PC-3 (cell line): ENCODE measurements around the gene IL1R2.

ENCODE experiments used
- EZH2 ChIP-seq: fragments of 300-600 bp; sonication (generic); IDR thresholded peaks from one replicate; pipeline ENCODE4 v1.6.1; 2017; ENCODE audit warnings: antibody characterized with exemption, mild to moderate bottlenecking, low read length; ENCODE audit not compliant: unreplicated experiment
- EZH2phosphoT487 ChIP-seq: fragments of 300-600 bp; sonication (generic); IDR thresholded peaks from 2 replicates; pipeline ENCODE4 v1.6.1; 2018; ENCODE audit warnings: mild to moderate bottlenecking, antibody characterized with exemption, low read length, borderline replicate concordance
- TF ChIP-seq, protein P1 (sequence below): fragments of 300-600 bp; sonication (generic); conservative IDR thresholded peaks from 2 replicates; pipeline ENCODE4 v1.5.1; 2017; ENCODE audit warnings: antibody characterized with exemption, low read depth, mild to moderate bottlenecking, low read length

DNA sequence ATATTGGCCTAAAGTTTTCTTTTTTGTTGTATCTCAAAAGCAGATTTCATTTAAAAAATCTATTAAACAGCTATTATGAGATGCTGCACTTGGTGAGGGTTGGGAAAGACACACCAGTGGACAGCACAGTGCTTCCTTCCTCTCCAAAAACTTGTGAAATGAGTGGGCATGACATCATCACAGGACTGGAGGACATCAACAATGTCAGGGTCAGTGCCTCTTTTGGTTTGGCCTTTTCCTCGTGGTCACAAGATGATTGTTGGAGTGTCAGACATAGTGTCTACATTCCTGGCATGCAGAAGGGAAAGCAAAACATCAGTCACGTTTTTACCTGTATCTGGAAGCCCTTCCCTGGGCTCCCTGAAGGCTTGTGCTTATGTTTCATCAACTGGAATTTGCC lies 49.6 kb downstream of the IL1R2 start:
- TF ChIP-seq, protein P1, sequence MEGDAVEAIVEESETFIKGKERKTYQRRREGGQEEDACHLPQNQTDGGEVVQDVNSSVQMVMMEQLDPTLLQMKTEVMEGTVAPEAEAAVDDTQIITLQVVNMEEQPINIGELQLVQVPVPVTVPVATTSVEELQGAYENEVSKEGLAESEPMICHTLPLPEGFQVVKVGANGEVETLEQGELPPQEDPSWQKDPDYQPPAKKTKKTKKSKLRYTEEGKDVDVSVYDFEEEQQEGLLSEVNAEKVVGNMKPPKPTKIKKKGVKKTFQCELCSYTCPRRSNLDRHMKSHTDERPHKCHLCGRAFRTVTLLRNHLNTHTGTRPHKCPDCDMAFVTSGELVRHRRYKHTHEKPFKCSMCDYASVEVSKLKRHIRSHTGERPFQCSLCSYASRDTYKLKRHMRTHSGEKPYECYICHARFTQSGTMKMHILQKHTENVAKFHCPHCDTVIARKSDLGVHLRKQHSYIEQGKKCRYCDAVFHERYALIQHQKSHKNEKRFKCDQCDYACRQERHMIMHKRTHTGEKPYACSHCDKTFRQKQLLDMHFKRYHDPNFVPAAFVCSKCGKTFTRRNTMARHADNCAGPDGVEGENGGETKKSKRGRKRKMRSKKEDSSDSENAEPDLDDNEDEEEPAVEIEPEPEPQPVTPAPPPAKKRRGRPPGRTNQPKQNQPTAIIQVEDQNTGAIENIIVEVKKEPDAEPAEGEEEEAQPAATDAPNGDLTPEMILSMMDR, result no peak
- TF ChIP-seq EZH2 (no peak), EZH2phosphoT487 (no peak)
